Measurements from ENCODE around the gene MED12L. TPM values are rescaled to one million over a fixed set of nuclear protein-coding genes. Genes with fewer than 3 reads are reported as not detected.

MED12L gene
- polyA plus RNA-seq, 1 of the 3 experiments (the other 2 are of a cell fraction) = 0.03 TPM

DNA sequence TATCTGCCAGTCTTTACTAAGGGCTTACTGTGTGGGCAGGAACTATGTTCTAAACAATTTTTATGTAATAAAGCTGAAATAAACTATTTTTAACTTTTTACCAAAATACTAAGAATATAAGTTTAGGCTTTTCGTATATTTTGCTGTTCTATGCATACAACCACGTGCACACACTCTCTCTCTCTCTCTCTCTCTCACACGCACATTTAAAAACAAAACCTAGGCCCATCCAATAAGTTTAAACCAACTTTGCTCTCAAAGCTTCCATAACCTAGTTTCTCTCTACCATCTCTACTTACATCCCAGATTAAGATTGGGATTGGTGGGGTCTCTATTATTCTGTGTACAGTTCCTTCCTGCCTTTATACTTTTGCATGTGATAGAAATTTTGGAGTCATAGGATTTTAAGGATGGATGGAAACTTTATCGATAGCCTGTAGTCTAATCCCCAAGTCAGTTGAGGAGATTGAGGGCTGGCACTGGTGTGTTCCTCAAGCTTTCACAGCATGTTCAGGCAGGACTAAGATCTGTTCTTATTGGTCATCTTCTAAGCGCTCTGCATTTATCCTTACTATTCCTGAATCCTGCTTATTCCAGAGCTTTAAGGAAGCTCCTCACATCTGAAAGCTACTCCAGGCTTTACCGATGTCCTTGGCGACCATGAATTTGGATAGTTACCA is 115.7 kb downstream of the MED12L start:
- TF ChIP-seq CHD2 (IDR thresholded peaks at IDR 0.05; ENCODE audit: low read length, partially characterized antibody) = no peak
- no peak for TF ChIP-seq CTCF (IDR thresholded peaks at IDR 0.05)
- TF ChIP-seq, protein P1, sequence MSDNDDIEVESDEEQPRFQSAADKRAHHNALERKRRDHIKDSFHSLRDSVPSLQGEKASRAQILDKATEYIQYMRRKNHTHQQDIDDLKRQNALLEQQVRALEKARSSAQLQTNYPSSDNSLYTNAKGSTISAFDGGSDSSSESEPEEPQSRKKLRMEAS (IDR thresholded peaks at IDR 0.05; ENCODE audit: low read depth) = no peak
- TF ChIP-seq JUND (IDR thresholded peaks at IDR 0.05) = no peak
- no peak for TF ChIP-seq FOXM1 (IDR thresholded peaks at IDR 0.05; ENCODE audit: low read depth)
- TF ChIP-seq IRF3 (IDR thresholded peaks at IDR 0.05; ENCODE audit: low read depth, low read length) = no peak
- TF ChIP-seq USF1 (IDR thresholded peaks at IDR 0.05; ENCODE audit: borderline replicate concordance, low read depth) = no peak
- no peak for TF ChIP-seq POLR2AphosphoS5 (IDR thresholded peaks at IDR 0.05; ENCODE audit: low read depth, low read length)
- TF ChIP-seq GATA2 (CRISPR knock-in tag; IDR thresholded peaks at IDR 0.05) = no peak
- TF ChIP-seq EP300 (IDR thresholded peaks at IDR 0.05; ENCODE audit: borderline replicate concordance in 1 of 2, low read depth in 1 of 2, low read length in 1 of 2) = no peak
- TF ChIP-seq NRF1 (IDR thresholded peaks at IDR 0.05; ENCODE audit: low read depth, low read length) = no peak
- TF ChIP-seq MEF2A (IDR thresholded peaks at IDR 0.05; ENCODE audit: borderline replicate concordance, low read depth) = no peak
- no peak for TF ChIP-seq PBX3 (IDR thresholded peaks at IDR 0.05)
- TF ChIP-seq FOSL2 (IDR thresholded peaks at IDR 0.05; ENCODE audit: borderline replicate concordance, low read depth) = no peak
- no peak for TF ChIP-seq SIN3A (IDR thresholded peaks at IDR 0.05; ENCODE audit: borderline replicate concordance, low read depth, low read length)
- no peak for TF ChIP-seq SMC3 (IDR thresholded peaks at IDR 0.05; ENCODE audit: low read depth, low read length)
- TF ChIP-seq NFIC (IDR thresholded peaks at IDR 0.05; ENCODE audit: borderline replicate concordance) = no peak
- H3K9me2 ChIP-seq = no peaks in the 10 kb centered on the region
- H2AFZ ChIP-seq (ENCODE audit: low read depth) = no peak overlapping the region
- no peak overlapping the region for H3K27ac ChIP-seq (ENCODE audit: low read depth in 2 of 2, low read length in 1 of 2)
- no peaks in the 10 kb centered on the region for H3K36me3 ChIP-seq (replicated peaks in 1 of 2; ENCODE audit: control insufficient read depth in 1 of 2, insufficient read depth in 2 of 2, low read length in 1 of 2)
- no peaks in the 10 kb centered on the region for H3K79me2 ChIP-seq (ENCODE audit: insufficient read depth)
- no peak overlapping the region for H3K9ac ChIP-seq
- POLR2A ChIA-PET = no interaction called here
- DNase-seq = no peak
- H3K9me3 ChIP-seq = no peaks in the 10 kb centered on the region
- no peak overlapping the region for H3K4me2 ChIP-seq
- no peaks in the 10 kb centered on the region for H3F3A ChIP-seq (replicated peaks; ENCODE audit: insufficient read depth)
- no peaks in the 10 kb centered on the region for H4K20me1 ChIP-seq (ENCODE audit: insufficient read depth)
- H3K4me1 ChIP-seq (ENCODE audit: control insufficient read depth in 1 of 2, insufficient read depth in 2 of 2, low read depth in 1 of 2, low read length in 1 of 2) = no peaks in the 10 kb centered on the region
- no peaks in the 10 kb centered on the region for H3K27me3 ChIP-seq (ENCODE audit: insufficient read depth)
- WGBS (ENCODE audit: low lambda C conversion rate) = 84% methylated on average over 7 of the region's 7 CpGs
- H3K4me3 ChIP-seq (ENCODE audit: low read depth in 2 of 2, low read length in 1 of 2) = no peak overlapping the region
- CTCF ChIA-PET = interaction anchor here (1.0 to 1.1 kb wide), 2 partner anchors 33 to 81 kb away, joined by 3 read pairs; no protein-coding TSS in a partner anchor

Measured in SK-N-SH (cell line).